Renal cortical epithelial cell (primary cell): ENCODE measurements around the gene MRPS27. TPM values are rescaled to one million over a fixed set of nuclear protein-coding genes. Genes with fewer than 3 reads are reported as not detected.

Experiments used
- DNase-seq: peaks from one replicate; pipeline ENCODE4 v3.0.0-alpha.2; 2011; ENCODE audit warnings: low read depth
- total RNA-seq: library from RNA; depleted of rRNA; stranded (reverse); fragments of >200 nt; gene quantifications from 2 replicates; pipeline ENCODE4 v1.2.3, GENCODE V29; 2014

MRPS27 gene
- total RNA-seq, 1 donor from 2014 or later: 58.2 TPM

GRCh38 chr5:72290356-72291133 is 29.5 kb downstream of the MRPS27 start:
- peak; percentile 7 for DNase-seq

DNA sequence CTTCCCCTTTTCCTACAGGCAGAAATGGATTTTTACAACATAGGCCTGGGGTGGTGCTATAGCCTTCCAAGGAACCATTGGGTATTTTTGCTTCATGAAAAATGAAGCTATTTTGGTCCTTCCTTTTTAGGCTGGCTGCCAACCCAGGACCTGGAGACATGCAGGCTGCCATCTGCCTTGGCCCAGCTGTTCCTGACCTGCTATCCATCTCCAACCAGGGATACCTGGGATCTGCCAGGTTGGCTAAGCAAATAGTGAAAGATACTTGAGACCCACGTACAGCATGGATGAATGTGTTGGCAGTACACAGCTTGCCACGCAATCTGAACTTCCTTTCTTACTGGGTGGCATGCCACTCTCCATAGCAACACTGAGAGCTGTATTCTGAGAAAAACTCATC is 31.1 kb downstream of the MRPS27 start:
- no peak for DNase-seq

- DNase-seq: no peak
Measured at GRCh38 chr5:72286798-72287197, 33.2 kb downstream of the MRPS27 start.

DNA sequence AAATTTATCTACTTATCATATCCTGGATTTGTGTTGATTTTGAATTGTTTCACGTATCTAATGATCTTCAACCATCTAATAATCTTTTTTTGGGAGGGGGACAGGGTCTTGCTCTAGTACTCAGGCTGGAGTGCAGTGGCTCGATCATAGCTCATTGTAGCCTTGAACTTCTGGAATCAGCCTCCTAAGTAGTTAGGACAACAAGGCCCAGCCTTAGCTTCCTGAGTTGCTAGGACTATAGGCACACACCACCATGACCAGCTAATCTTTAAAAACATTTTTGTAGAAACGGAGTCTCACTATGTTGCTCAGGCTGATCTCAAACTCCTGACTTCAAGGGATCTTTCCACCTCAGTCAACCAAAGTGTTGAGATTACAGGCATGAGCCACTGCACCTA is 34.6 kb downstream of the MRPS27 start:
- DNase-seq: no peak

GRCh38 chr5:72284559-72285423 is 35.2 kb downstream of the MRPS27 start:
- no peak for DNase-seq

GRCh38 chr5:72283358-72283757 is 36.7 kb downstream of the MRPS27 start:
- no peak for DNase-seq

- DNase-seq: no peak
Measured at GRCh38 chr5:72282878-72283277, 37.2 kb downstream of the MRPS27 start.

DNA sequence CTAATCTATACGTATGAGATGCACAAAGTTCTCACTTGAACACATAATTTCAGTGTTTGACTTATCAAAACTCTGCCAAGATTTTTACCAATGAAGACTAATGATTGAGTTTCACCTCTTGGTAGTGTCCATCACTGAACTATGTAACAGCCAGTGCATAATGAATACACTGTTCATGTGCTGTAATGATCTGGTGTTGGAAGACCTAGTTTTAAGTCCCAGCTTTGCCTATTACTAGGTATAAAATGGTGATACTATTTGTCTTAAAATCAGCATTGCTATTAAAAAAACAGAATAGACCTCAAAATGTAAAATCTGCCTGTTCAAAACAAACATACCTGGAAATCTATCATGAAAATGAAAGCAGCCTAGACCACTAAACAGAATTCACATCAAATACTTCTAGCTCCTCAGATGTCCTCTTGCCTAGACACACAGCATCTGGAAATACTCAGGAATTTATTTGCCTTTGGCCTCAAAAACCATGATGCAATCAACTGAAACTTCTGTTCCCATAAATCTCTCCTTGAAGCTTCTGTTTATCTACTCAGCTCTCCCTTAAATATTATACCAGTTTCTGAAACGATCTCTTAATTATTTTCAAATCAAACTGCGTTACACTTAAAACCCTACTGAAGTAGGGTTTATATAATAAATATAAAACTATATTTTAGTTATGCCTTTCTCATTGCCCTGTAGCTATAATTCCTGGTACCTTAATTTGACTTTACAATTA is 38.1 kb downstream of the MRPS27 start:
- DNase-seq: peak; percentile 66

DNA sequence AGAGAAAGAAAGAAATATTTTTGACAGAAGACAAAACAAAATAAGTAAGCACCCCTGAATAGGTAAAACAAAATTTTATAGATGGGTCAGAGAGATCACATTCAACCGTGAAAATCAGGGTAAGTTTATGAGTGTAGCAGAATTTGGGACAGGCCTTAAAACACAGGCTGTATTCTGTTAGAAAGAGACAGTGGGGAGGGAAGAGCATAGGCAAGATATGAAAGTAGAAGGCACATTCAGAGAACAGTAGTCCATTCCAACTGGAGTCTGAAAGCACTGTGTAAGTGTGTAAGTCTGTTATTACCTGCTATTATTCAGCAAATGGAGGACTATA is 38.6 kb downstream of the MRPS27 start:
- no peak for DNase-seq

DNA sequence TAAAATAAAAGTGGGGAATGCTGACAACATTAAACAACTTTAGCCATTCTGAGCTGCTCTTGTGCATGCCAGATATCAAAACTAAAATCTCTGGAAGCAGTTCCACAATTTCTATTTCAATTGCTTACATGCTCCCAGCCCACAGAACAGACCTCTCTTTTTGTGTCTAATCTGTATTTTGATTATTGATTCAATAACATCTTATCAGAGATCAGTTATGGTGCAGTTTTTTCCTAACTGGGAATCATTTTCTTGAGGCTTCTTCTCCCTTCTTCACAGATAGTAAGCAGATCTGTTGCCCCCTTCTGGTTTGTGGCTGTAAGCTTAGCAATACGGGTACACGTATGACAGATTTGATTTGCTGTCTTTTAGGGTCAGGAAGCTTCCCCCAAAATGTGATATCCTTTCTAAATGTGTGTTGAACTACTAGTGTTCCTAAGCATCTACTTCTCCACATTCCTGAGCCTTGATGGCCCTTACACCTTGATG is 39.4 kb downstream of the MRPS27 start:
- peak; percentile 34 for DNase-seq

DNA sequence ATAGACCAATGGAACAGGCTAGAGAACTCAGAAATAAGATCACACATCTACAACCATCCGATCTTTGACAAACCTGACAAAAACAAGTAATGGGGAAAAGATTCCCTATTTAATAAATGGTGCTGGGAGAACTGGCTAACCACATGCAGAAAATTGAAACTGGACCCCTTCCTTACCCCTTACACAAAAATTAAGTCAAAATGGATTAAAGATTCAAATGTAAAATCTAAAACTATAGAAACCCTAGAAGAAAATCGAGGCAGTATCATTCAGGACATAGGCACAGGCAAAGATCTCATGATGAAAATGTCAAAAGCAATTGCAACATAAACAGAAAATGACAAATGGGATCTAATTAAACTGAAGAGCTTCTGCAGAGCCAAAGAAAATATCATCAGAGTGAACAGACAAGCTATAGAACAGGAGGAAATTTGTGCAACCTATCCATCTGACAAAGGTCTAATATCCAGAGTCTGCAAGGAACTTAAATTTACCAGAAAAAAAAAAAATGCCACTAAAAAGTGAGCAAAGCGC is 43.8 kb downstream of the MRPS27 start:
- no peak for DNase-seq

DNA sequence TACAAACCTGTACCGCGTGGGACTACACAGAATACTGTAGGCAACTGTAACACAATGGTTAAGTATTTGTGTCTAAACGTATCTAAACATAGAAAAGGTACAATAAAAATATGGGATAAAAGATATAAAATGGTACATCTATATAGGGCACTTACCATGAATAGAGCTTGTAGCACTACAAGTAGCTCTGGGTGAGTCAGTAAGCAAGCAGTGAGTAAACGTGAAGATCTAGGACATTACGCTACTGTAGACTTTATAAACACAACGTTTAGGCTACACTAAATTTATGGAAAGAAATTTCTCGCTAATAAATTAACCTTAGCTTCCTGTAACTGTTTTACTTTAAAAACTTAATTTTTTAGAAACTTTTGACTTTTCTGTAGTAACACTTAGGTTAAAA is 46.5 kb downstream of the MRPS27 start:
- no peak for DNase-seq

- no peak for DNase-seq
Measured at GRCh38 chr5:72272398-72272797, 47.6 kb downstream of the MRPS27 start.

- no peak for DNase-seq
Measured at GRCh38 chr5:72271702-72272101, 48.3 kb downstream of the MRPS27 start.

GRCh38 chr5:72270037-72270436 is 50.0 kb downstream of the MRPS27 start:
- no peak for DNase-seq

DNA sequence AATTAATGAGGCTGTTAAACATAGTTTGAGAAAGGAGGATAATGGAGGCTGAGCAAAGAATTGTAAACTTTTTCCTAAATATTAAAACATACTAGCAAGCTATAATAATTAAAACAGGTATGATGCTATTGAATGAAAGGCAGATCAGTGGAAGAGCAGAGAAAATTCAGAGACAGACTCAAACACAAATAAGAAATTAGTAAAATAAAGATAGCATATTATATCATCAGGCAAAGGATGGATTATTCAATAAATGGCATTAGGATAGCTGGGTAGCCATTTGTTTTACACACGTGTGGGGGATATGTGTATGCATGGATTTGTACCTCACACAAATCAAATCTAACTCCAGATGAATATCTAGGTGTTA is 50.6 kb downstream of the MRPS27 start:
- no peak for DNase-seq

DNA sequence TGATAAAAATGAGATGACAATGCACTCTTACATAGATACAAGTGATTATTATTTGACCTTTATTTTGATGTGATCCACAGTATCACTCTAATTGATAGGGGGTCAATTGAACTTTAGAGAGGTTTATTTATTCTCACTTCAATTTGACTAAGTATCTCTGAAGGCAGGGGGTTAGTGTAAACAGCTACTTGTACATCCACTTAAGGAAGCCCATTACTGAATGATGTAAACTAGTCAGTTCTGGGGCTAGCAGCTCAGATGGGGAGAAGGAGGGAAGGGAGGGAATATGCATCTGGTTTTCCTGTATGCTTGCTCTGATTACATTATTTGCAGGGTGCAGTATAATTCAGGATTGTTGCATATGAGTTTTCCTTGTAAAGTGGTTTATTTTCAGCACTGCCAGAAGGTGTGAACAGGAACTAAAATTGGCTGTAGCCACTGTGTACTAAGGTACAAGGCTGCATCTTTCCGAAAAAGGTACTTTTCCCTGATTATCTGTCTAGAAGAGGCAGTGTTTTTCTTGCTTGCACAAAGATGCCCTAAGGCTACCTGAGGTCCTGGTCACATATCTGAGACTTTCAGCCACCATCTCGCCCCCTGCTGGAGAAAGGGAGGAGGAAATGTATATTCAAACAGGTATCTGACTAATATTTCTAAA is 51.2 kb downstream of the MRPS27 start:
- peak; percentile 50 for DNase-seq

DNA sequence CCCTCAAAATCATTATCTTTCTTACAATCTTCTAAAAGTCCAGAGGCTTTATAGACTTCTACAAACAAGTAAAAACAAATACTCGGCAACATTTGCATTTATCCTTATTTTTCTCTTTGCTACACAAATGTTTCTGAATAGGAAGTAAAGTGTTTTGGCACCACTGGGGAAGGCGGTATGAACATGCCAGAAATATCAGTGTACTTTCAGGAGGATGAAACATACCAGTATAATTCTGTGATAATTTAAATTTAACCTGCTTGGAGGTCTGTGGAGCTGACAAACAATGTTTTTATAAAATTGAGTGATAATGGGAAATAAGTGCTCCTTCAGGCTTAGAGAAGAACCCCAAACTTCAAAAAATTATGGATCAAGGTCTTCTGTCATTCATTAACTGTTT is 51.8 kb downstream of the MRPS27 start:
- no peak for DNase-seq

GRCh38 chr5:72267685-72268084 is 52.4 kb downstream of the MRPS27 start:
- no peak for DNase-seq

- DNase-seq: no peak
Measured at GRCh38 chr5:72266862-72267261, 53.2 kb downstream of the MRPS27 start.

GRCh38 chr5:72265032-72265877 is 54.8 kb downstream of the MRPS27 start:
- no peak for DNase-seq
